GM18517 (cell line): ENCODE results near the gene TSHZ2.
"Not testable (repeated sequence)": the region's sequence is repeated elsewhere in the genome, so short reads cannot be mapped to it uniquely, and the experiment has no call there.

Source experiments
- ATAC-seq: cut with Tn5 transposase; IDR thresholded peaks from one replicate; pipeline ENCODE4 v1.9.1; 2021; ENCODE audit warnings: mild to moderate bottlenecking, moderate library complexity; ENCODE audit not compliant: unreplicated experiment

The TSHZ2 gene

GRCh38 chr20:53298260-53298659 lies 326.1 kb downstream of the TSHZ2 start:
- ATAC-seq: no peak

DNA sequence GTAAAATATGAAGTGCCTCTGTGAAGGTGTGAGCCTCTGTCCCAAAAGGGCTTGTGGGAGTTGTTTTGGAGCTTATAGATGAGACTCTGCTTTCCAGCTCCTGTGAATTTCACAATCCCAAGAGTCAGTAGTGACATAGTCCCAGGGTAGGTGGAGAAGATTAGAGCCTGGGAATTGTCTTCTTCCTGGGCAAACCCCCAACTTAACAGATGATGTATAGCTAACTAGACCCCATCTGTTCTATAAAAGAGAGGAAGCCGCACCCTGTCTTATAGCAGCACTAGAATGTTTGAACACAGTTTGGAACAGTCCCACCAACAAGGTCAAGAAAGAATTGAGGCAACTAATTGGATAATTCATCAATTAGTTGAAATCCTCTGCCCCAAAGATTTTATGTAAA lies 326.8 kb downstream of the TSHZ2 start:
- ATAC-seq: no peak

- no peak for ATAC-seq
Observed at GRCh38 chr20:53299831-53300230, 327.7 kb downstream of the TSHZ2 start.

GRCh38 chr20:53301869-53302268 lies 329.7 kb downstream of the TSHZ2 start:
- no peak for ATAC-seq

GRCh38 chr20:53302695-53303412 lies 330.7 kb downstream of the TSHZ2 start:
- no peak for ATAC-seq

GRCh38 chr20:53303413-53303760 lies 331.2 kb downstream of the TSHZ2 start:
- ATAC-seq: no peak

DNA sequence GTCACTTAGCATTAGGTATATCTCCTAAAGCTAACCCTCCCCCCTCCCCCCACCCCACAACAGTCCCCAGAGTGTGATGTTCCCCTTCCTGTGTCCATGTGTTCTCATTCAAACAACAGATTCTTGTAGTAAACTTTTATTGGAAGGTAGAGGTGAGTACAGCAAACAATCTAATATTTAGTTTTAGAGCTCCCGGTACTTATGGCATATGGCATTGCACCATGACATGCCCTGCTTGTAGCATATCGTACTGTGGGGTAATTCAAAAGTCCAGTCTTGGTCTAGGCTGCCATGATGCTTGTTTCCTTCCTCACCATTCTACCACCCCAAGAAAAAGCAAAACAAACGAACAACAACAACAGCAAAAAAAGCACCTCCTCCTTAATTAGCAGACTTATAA lies 332.0 kb downstream of the TSHZ2 start:
- ATAC-seq: no peak

- ATAC-seq: no peak
Observed at GRCh38 chr20:53306192-53306805, 334.1 kb downstream of the TSHZ2 start.

GRCh38 chr20:53307964-53308597 lies 335.9 kb downstream of the TSHZ2 start:
- no peak for ATAC-seq

GRCh38 chr20:53309515-53309914 lies 337.4 kb downstream of the TSHZ2 start:
- ATAC-seq: no peak

- ATAC-seq: no peak
Observed at GRCh38 chr20:53312957-53313356, 340.8 kb downstream of the TSHZ2 start.

- no peak for ATAC-seq
Observed at GRCh38 chr20:53316206-53316937, 344.2 kb downstream of the TSHZ2 start.

DNA sequence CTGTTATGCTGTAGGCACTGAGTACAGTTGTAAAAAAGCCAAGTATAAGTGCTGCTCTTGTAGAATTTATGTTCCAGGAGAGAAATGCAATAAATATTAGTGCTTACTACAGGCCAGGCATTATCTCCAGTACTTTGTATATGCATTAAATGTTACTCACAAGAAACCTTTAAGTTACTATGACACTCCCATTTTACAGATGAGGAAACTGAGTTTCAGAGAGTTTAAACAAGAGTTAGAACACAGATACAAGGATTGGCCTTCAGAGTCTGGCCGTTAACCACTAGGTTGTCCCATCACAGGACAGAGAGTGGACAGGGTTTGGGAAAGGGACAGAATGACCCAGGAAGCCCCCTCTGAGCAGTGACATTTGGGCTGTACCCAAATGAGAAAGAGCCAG lies 347.0 kb downstream of the TSHZ2 start:
- no peak for ATAC-seq

DNA sequence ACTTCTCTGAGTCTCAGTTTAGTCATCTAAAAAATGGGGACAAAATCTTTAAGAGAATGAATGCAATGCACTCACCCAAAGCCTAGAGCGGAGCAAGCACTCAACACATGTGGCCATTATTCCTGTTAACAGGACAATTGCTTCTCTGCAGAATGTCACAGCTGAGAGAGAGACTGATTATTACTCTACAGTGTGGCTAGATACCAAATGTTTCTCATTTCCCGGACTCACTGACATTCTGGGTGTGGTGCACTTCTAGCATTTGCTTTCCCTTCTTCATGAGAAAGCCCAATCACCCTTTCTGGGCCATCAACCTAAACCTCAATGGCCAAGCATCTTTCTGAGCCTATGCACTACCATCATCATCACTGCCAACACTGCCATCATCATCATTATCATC lies 347.6 kb downstream of the TSHZ2 start:
- ATAC-seq: no peak

DNA sequence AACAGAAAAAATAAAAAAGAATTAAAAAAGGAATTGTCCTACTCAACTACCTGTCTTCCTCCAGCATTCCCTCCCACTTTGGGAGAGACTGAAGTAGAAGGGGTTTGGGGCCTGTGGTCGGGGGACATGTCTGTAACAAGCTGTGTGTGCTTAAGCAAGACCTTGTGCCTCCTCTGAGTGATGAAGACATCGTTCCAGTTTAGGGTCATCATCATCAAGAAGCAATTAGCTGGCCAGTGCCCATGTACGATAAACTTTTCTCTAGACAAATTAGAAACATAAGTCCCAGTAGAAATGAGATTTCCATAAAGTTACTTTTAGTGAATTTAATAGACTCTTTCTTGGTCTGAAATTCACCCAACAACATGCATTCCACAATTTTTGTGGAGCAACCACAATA lies 348.5 kb downstream of the TSHZ2 start:
- no peak for ATAC-seq

GRCh38 chr20:53321596-53321995 lies 349.4 kb downstream of the TSHZ2 start:
- no peak for ATAC-seq

DNA sequence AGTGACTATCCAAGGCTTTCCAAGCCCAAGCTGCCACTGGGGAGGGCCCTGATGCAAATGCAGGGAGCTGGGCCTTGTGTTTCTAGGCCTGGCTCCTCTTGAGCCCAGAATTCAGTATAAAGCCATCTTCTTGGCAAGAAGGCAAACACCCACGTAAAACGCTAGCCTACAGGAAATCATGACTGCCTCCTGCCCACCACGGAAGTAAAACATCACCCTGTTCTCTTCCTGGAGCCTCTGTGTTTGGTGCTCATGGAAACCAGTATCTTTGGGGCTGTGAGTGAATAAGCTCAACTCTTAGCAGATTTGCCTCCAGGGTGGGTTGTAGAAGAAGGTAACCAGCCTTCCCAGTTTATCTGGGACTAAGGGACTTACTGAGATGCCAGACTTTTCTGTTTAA lies 350.5 kb downstream of the TSHZ2 start:
- no peak for ATAC-seq

GRCh38 chr20:53323460-53323859 lies 351.3 kb downstream of the TSHZ2 start:
- not testable (repeated sequence) for ATAC-seq

DNA sequence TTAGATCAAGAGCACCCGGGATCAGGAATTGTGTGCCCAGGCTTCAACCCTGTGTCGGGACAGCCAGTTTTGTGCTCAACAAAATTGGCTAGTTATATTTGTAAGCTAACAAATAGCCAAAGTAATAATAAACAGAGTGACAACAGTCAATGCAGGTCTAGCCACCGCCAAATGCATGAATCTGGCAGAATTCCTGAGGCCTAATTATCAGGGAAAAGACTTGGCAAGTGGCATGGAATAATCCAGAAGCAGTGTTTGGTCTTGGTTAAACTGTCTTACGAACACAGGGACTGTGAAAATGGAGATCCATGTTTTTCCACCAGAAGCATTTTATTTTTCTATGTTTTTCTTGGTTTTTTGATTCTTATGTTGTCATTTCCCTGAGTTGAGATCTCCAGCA lies 352.7 kb downstream of the TSHZ2 start:
- no peak for ATAC-seq

GRCh38 chr20:53328961-53329360 lies 356.8 kb downstream of the TSHZ2 start:
- ATAC-seq: no peak

DNA sequence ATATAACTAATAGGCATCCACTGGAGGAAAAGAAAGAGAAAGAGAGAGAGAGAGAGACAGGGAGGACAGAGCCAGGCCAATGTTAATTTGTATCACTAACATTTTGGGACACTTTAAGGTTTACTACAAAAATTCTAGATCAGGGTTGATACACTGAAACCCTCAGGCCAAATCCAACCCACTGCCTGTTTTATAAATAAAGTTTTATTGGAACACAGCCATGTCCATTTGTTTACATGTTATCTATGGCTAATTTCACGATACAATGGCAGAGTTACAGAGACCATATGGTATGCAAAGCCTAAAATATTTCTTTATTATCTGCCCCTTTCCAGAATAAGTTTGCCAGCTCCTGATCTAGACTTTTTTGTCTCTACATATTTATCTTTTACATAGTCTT lies 357.6 kb downstream of the TSHZ2 start:
- ATAC-seq: no peak
